ENCODE measurements around the gene HOXB3.

GRCh38 chr17:48522031-48522653, 67.9 kb downstream of the HOXB3 start:
- TF ChIP-seq CTCF (IDR thresholded peaks at IDR 0.05) (no peak), POLR2A (IDR thresholded peaks at IDR 0.05) (no peak)
